NCI-H524 (cell line): ENCODE measurements around the gene HTATIP2.
"Not testable (repeated sequence)": the region's sequence is repeated elsewhere in the genome, so short reads cannot be mapped to it uniquely, and the experiment has no call there.

Experiments used
- DNase-seq, 2 experiments: peaks; one replicate each; lab custom pipeline; 2025; lab: John Stamatoyannopoulos, UW

HTATIP2 gene

DNA sequence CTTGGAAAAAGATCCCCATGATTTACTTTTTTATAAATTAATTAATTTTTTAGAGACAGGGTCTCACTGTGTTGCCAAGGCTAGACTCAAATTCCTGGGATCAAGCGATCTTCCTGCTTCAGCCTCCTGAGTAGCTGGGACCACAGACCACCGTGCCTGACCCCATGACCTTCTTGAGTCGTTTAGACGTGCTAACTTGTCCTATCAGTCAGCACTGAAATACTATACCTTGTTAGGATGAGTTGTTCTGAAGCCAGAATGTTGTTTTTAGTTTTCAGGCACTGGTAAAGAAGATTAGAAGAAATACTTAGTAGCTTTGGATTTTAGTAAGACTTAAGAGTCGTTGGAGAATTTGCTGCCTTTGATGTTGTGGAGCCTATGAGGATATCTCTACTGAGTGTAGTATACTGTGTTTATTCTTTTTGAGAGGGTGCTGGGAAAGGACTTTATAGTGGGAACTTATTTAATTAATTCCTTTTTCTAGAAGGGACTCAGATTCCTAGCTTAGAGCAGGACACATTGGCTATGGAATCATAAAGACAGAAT, 8.6 kb downstream of the HTATIP2 start:
- no peak for DNase-seq

DNA sequence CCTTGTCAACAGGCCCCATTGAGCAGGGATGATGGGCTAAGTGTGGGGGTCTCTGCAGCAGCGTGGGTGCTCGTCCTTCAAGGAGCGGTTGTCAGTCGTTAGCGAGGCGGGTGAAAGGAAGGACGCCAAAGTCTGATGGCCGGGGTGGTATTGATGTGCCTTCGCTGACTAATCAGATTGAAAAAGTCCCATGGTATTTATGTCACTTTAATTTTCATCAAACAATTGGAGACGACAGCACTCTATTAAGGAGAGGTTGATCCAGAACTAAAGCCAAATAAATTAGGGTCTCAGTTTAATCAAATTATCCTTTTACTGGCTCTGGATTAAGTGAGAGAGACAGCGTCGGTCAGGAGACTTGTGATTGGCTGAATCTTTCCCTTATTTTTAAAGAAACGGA, 9.6 kb downstream of the HTATIP2 start:
- no peak for DNase-seq

DNA sequence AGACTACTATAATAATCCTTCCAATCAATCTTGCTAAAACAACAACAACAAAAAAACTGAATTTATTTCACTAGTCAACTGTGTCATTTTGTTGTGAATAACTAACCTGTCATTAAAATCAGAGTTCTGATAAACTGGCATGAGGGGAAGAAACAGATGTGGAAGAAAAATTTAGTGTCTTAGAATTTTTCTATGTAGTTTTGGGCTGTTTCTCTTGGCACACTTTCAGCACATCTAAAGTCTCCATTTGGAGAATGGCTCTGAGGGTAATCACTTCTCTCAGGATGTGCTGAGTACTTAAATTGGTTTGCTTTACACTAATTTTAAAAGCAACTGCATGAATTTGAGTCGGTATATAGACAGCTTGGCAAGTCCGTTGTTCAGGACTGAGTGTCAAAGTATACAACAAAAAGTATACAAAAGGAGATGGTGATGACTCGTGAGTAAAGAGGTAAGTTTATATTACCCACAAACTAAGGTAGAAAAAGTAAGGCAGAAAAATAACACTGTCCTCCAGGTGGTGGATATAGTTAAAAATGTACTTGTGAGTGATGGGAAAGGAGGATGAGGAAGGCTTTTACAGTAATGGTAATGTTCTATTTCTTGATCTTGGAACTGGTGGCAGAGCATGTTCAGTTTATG, 10.2 kb downstream of the HTATIP2 start:
- DNase-seq, result no peak

DNA sequence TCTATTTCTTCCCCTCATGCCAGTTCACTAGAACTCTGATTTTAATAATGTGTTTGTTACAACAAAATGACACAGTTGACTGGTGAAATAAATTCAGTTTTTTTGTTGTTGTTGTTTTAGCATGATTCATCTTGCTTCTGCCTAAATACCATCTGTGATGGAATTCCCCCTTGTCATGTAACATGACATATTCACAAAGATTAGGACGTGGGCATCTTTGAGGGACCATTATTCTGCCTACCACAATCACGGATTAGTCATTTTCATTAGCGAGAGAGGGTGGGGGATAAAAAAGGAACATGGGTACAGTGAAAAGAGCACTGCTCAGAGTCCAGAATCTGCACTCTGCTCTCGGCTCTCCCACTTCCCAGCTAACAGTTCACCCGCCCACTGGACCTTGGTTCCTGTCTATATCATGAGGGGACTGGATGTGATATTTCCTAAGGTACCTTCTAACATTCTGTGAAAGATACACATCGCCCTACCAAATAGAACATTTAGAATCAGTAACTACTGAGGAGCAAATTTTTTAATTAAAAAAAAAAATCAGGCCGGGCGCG, 11.3 kb downstream of the HTATIP2 start:
- no peak for DNase-seq

DNA sequence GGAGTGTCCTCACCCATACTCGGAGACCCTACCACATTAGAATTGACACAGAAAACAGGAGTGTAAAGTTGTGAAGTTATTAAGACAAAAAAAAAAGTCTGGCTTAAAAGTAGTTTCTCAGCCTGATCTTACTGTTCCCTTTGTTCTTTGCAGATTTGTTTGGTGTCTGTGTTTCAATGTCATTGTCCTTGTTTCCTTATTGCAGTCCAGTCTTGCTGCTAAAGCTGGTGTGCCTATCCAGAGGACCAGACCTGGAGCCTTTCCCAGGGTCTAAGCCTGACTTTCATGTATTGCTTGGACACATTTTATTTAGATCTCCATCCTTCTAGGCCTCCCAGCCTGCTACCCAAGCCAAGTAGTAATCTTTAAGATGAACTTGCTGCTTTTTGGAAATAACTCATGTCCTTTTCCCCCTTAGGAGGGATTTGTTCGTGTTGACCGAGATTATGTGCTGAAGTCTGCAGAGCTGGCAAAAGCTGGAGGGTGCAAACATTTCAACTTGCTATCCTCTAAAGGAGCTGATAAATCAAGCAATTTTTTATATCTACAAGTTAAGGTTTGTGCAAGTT, 12.7 kb downstream of the HTATIP2 start:
- no peak for DNase-seq

DNA sequence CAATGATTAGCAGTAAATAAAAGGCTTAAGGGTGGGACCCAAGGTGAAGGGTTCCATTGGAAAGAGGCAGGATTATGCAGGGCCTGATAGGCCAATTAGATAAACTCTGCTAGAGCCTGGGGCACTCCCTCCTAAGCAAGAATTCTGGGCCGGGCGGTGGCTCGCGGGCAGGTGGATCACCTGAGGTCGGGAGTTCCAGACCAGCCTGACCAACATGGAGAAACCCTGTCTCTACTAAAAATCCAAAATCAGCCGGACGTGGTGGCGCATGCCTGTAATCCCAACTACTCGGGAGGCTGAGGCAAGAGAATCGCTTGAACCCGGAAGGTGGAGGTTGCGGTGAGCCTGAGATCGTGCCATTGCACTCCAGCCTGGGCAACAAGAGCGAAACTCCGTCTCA, 22.5 kb downstream of the HTATIP2 start:
- DNase-seq, result not testable (repeated sequence)

DNA sequence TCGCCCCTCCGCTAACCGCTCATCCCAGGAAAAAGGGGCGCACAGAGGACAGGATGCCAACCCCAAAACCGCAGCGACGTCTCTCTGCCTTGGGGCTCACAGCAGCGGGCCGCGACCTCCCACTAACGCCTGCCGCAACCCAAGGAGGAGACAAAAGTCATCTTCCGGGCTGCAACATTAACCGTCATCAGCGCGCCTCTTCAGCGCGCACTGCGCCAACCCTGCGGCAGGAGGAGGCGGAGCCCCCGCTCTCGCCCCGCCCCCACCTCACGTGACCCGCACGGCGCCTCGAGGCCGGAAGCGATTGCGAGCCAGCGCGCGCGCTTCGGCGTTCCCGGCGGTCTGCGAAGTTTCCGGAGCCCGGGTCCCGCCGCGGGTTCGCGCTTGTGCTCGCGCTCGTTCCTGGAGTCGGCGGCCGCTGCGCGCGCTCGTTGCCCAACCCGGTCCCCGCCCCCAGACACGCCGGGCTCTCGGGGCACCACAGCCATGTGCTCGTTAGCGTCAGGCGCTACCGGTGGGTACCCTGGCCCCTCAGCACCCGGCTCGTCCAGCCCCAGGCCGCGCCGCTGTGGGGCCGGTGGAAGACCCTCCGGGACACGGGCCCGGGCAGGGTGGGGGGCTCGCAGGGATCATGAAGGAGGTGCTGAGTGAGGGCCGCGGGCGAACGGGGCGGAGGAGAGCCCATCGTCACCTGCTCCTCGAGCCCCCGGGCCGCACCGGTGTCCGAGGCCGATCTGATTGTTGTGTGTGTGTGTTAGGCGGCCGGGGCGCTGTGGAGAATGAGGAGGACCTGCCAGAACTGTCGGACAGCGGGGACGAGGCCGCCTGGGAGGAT, 24.0 kb downstream of the HTATIP2 start, which contains the start of gene PRMT3:
TSS of gene PRMT3 (plus strand) at position 456 of the 835 bp plus-strand sequence. CDS start at position 487, 31 bp downstream.
- DNase-seq, result peak; percentile 84 to 93

DNA sequence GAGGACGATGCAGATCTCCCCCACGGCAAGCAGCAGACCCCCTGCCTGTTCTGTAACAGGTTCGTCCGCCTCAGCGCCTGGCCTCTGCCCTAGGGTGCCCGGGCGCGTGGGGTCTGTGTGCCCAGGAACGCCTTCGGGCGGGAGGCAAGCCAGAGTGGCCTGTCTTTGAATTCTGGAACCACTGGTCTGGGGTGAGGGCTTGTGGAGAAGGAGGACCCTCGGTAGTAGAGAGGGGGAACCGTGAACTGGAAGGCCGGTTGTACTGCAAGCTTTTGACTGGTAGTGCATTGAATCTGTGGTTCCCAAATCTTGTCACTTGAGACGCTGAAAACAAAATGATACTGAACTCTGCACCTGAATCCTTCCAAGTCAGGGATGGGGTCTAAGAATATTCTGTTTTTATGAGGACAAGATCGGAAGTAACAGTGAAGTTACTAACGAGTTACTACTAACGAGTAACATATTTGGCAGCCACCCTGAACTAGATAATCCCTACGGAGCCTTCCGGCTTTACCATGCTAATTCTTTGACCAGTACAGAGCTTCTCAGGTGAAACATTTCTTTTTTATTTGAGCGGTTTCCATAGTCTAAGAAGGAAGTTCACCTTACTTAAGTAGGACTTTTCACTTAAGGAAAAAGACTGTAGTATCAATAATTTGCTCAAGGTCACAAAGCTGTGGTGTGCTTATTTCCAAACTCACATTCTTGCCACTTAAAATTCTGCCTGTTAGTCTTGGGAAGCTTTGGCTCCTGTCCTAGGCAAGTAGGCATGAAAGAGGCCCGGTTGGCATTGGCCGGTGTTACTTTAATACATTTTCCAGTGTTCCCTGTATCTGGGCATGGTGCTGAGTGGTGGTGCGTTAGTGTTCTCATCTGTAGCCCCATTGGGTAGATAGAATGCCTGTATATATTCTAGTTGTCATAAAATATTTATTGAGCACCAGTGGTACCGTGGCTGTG, 24.9 kb downstream of the HTATIP2 start:
- peak; percentile 32 to 55 for DNase-seq

DNA sequence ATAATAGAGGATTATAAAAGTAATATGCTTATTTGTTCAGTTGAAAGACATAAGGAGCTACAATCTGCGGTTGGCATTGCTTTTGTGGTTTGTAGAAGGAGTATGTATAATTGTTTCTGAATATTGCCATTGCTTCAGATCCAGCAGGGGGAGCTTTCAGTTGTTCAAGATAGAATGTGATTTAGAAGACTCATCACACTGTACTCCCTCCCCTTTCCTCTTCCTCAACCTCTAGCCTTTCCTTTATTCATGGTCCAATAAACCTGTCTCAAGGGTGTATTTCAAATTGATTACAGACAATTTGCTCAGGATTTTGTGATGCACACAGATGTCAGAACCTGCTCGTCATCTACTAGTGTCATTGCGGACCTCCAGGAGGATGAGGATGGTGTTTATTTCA, 33.8 kb downstream of the HTATIP2 start:
- peak; percentile 8 to 60 for DNase-seq

DNA sequence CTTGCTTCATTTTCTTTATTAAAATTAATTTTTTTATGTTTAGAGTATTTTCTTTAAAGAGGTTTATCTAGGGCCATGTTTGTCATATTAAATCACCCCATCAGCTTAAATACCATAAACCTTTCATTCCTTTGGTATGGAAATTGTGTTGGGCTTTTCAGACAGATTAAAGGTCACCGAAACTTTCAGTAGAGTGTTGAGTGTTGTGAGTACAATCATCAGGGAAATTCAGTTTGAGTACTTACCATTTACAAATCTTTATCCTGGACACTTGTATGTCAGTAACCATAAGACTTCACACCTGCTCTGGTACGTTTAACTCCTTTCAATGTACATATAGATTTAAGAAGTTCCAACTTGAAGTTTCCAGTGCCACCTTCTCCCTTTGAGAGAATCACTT, 36.0 kb downstream of the HTATIP2 start:
- DNase-seq, result no peak

DNA sequence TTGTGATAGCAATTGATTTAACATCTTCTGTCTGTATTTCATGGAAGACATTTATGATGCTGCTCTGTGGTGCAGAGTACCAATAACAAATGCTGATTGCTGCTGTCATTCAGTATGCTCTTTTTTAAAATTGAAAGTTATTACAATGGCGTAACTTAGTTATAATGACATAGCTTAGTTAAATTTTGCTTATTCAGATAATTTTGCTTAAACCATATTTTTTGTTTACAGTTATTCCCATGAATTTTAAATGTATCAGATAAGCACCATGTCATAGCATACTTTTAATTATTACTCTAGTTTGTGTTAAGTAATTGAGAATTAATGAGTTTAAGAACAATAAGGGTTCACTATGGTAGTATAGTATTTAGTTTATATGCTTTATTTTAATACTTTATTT, 39.5 kb downstream of the HTATIP2 start:
- no peak for DNase-seq

DNA sequence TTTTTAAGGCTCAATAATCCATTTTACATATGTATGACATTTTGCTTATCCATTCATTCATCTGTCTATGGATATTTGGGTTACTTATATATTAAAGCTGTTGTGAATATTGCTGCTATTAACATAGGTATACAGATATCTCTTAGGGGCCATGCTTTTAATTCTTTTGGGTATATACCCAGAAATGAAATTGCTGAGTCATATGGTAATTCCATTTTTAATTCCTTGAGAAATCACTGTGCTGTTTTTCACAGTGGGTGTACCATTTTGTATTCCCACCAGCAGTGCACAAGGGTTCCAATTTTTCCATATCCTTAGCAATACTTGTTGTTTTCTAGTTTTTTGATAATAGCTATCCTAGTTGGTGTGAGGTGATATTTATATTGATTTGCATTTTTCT, 43.0 kb downstream of the HTATIP2 start:
- no peak for DNase-seq

DNA sequence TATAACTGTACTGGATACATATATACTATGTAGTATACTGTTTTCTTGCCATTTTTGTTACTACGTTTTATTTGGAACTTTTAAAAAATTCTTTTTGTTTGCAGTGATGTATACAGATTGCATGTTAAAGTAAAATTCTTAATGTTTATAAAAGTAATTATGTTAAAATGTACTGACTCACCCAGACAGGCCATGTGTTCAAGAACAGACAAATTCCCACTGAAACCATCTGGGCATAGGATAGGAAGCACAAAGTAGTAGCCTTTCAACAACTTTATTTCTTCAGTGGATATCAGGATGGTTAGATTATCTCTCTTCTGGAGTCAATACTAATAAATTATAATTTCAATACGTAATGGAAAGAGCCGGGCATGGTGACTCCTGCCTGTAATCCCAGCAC, 43.8 kb downstream of the HTATIP2 start:
- no peak for DNase-seq

DNA sequence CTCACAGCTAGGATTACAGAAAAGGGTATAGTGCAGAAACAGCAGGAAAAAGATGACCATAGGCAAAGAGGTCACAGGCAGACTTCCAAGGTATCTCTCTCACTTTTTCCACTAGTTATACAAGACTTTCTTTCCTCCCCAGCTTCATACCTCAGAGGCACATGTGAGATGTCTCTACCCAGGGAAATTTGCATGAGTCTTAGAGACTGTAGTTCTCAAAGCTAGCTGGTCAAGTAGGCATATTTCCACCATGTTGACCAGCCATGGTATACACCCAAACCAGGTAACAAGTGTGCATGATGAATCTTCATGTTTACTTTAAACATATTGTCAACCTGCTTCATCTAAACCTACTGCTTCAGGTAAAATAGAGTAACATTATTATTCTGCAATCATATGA, 51.9 kb downstream of the HTATIP2 start:
- no peak for DNase-seq

DNA sequence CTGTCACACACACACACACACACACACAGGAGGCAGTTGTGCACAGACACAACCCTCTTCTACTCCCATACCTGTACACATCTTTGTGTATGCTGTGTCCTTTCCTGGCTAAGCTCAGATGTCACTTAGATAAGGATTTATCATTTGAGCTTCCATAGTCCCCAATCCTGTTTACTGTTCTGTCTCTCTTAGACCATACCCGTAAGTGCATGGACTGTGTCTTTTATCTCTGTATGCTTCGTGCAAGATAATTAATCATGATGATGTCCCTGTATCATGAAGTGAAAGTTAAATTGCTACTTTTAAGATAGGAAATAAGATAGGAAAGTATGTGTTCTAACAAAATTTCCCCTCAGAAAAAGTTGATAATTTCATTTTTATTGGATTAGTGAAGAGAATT, 54.3 kb downstream of the HTATIP2 start:
- DNase-seq, result no peak

DNA sequence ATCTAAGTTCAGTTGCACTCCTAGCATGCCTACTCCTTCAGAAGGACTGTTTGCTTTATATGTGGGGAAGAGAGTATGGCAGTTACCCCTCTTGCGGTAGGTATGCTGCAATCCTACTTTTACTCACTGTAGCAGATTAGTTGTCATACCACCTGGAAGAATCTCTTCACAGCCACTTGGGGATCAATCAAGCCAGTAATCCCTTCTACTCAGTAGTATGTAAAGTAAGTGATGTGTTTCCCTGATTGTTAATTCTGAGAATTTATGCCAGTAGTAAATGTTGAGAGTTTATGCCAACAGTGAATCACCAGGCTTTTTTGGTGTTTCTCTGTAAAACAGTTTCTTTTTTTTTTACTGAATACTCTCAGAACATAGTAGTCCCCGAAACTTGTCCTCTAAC, 58.4 kb downstream of the HTATIP2 start:
- peak in 1 of 2 experiments; percentile 64 for DNase-seq

DNA sequence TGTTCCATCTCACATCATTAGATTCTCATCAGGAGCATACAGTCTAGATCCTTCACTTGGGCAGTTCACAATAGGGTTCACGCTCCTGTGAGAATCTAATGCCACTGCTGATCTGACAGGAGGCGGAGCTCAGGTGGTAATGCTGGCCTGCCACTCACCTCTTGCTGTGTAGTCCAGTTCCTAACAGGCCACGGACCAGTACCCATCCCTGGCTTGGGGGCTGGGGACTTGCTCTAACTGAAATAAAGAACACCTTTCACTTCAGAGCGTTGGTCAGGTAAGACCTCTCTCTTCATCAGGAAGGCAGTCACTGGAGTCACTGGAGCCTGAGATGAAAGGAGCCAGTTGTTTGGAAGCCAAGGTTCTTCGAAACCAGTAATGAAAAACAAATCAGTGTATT, 65.7 kb downstream of the HTATIP2 start:
- DNase-seq, result no peak
